MM.1S (cell line): Measurements from ENCODE around the gene CTTNBP2NL.

ENCODE experiments used
- CTCF ChIP-seq: fragments of 300-600 bp; sonication (generic); IDR thresholded peaks from 2 replicates; pipeline ENCODE4 v1.5.1; 2016; ENCODE audit warnings: antibody characterized with exemption, low read length, mixed read lengths
- EZH2 ChIP-seq: fragments of 300-600 bp; sonication (generic); optimal IDR thresholded peaks from 2 replicates; pipeline ENCODE3; 2017; ENCODE audit warnings: low read depth, mild to moderate bottlenecking, antibody characterized with exemption, low read length, mixed read lengths
- EZH2phosphoT487 ChIP-seq: fragments of 300-600 bp; sonication (generic); IDR thresholded peaks from 2 replicates; pipeline ENCODE4 v1.6.1; 2018; ENCODE audit warnings: antibody characterized with exemption, low read length

- no peak for TF ChIP-seq CTCF
- no peak for TF ChIP-seq EZH2phosphoT487
- no peak for TF ChIP-seq EZH2
Observed at GRCh38 chr1:112373806-112374205, 22.2 kb upstream of the CTTNBP2NL start.
